H9 (cell line): ENCODE results near the gene ABHD15. TPM values are rescaled to one million over a fixed set of nuclear protein-coding genes. Genes with fewer than 3 reads are reported as not detected.
A peak's percentile ranks its signal among the peaks of the same experiment; 100 is the strongest.

Experiments
- DNase-seq: peaks from one replicate; pipeline ENCODE4 v3.0.0-alpha.2; 2017
- H2AFZ ChIP-seq: one replicate; pipeline ENCODE4 v1.6.1; 2013; ENCODE audit warnings: mild to moderate bottlenecking, low read length, control low read depth, moderate library complexity
- H2AK5ac ChIP-seq: 2 replicates; pipeline ENCODE4 v1.6.1; 2013; ENCODE audit warnings: low read length, control low read depth, mixed read lengths; ENCODE audit not compliant: insufficient read length
- H2BK120ac ChIP-seq: one replicate; pipeline ENCODE4 v1.6.1; 2013; ENCODE audit warnings: low read depth, mild to moderate bottlenecking, low read length, control low read depth, inconsistent platforms; ENCODE audit not compliant: poor library complexity, severe bottlenecking
- H2BK12ac ChIP-seq: 2 replicates; pipeline ENCODE4 v1.6.1; 2013; ENCODE audit warnings: low read length, control low read depth, mixed read lengths, low read depth; ENCODE audit not compliant: insufficient read length
- H2BK15ac ChIP-seq: 2 replicates; pipeline ENCODE4 v1.6.1; 2013; ENCODE audit warnings: low read depth, low read length, control low read depth
- H2BK20ac ChIP-seq: one replicate; pipeline ENCODE4 v1.6.1; 2013; ENCODE audit warnings: low read depth, mild to moderate bottlenecking, low read length, control low read depth, inconsistent platforms; ENCODE audit not compliant: poor library complexity, severe bottlenecking
- H2BK5ac ChIP-seq: 2 replicates; pipeline ENCODE4 v1.6.1; 2013; ENCODE audit warnings: low read length, control low read depth, mixed read lengths; ENCODE audit not compliant: insufficient read length
- H3K14ac ChIP-seq: 2 replicates; pipeline ENCODE4 v1.6.1; 2013; ENCODE audit warnings: low read length, control low read depth; ENCODE audit not compliant: insufficient read depth
- H3K18ac ChIP-seq: 2 replicates; pipeline ENCODE4 v1.6.1; 2013; ENCODE audit warnings: low read depth, mild to moderate bottlenecking, mixed read lengths, low read length, control low read depth; ENCODE audit not compliant: insufficient read length
- H3K23ac ChIP-seq: 2 replicates; pipeline ENCODE4 v1.6.1; 2013; ENCODE audit warnings: low read length, control low read depth, mixed read lengths, low read depth; ENCODE audit not compliant: insufficient read length
- H3K23me2 ChIP-seq: 2 replicates; pipeline ENCODE4 v1.6.1; 2013; ENCODE audit warnings: low read depth, mild to moderate bottlenecking, mixed read lengths, low read length, control low read depth; ENCODE audit not compliant: insufficient read length, poor library complexity, severe bottlenecking
- H3K27ac ChIP-seq: 2 replicates; pipeline ENCODE4 v1.5.1; 2013; ENCODE audit warnings: low read length, control low read depth, mixed read lengths, low read depth; ENCODE audit not compliant: insufficient read length
- H3K27me3 ChIP-seq: 2 replicates; pipeline ENCODE4 v1.6.1; 2013; ENCODE audit warnings: low read length, control low read depth, inconsistent platforms; ENCODE audit not compliant: insufficient read depth
- H3K4ac ChIP-seq: 2 replicates; pipeline ENCODE4 v1.6.1; 2013; ENCODE audit warnings: low read depth, mild to moderate bottlenecking, control low read depth, inconsistent platforms, low read length, moderate library complexity
- H3K4me1 ChIP-seq: 2 replicates; pipeline ENCODE4 v1.6.1; 2013; ENCODE audit warnings: low read length, control low read depth, inconsistent platforms; ENCODE audit not compliant: insufficient read depth
- H3K4me2 ChIP-seq: 2 replicates; pipeline ENCODE4 v1.6.1; 2013; ENCODE audit warnings: low read length, control low read depth, mixed read lengths; ENCODE audit not compliant: insufficient read length, insufficient read depth
- H3K56ac ChIP-seq: 2 replicates; pipeline ENCODE4 v1.6.1; 2013; ENCODE audit warnings: low read depth, mild to moderate bottlenecking, mixed read lengths, low read length, control low read depth; ENCODE audit not compliant: insufficient read length
- H3K79me1 ChIP-seq: 2 replicates; pipeline ENCODE4 v1.6.1; 2013; ENCODE audit warnings: low read depth, mild to moderate bottlenecking, moderate library complexity, low read length, control low read depth, inconsistent platforms; ENCODE audit not compliant: insufficient read depth, poor library complexity, severe bottlenecking
- H3K79me2 ChIP-seq: 2 replicates; pipeline ENCODE4 v1.6.1; 2013; ENCODE audit warnings: low read length, control low read depth, inconsistent platforms; ENCODE audit not compliant: insufficient read depth
- H3K9ac ChIP-seq: 2 replicates; pipeline ENCODE4 v1.6.1; 2013; ENCODE audit warnings: low read length, control low read depth, mixed read lengths; ENCODE audit not compliant: insufficient read length; ENCODE audit errors: extremely low read depth
- H3K9me3 ChIP-seq: one replicate; pipeline ENCODE4 v1.6.1; 2013; ENCODE audit warnings: low read depth, low read length, inconsistent platforms; ENCODE audit not compliant: control insufficient read depth
- H3T11ph ChIP-seq: one replicate; pipeline ENCODE4 v1.6.1; 2013; ENCODE audit warnings: mild to moderate bottlenecking, low read length, control low read depth, inconsistent platforms
- H4K20me1 ChIP-seq: one replicate; pipeline ENCODE4 v1.6.1; 2013; ENCODE audit not compliant: control insufficient read depth, insufficient read length, insufficient read depth
- H4K5ac ChIP-seq: 2 replicates; pipeline ENCODE4 v1.6.1; 2013; ENCODE audit warnings: low read depth, mild to moderate bottlenecking, mixed read lengths, low read length, control low read depth; ENCODE audit not compliant: insufficient read length
- H4K8ac ChIP-seq: replicated peaks from 2 replicates; pipeline ENCODE4 v1.6.1; 2013; ENCODE audit warnings: low read length, control low read depth, mixed read lengths, low read depth; ENCODE audit not compliant: insufficient read length
- H4K91ac ChIP-seq: 2 replicates; pipeline ENCODE4 v1.6.1; 2013; ENCODE audit warnings: low read depth, mild to moderate bottlenecking, moderate library complexity, mixed read lengths, low read length, control low read depth; ENCODE audit not compliant: insufficient read length
- H3K27ac Mint-ChIP-seq, 3 experiments: 2 replicates in 2 of 3; 3 replicates in 1 of 3; pipeline ENCODE4 v1.8.0; 2020 to 2021; ENCODE audit warnings: mixed read lengths in 3 of 3, mild to moderate bottlenecking in 1 of 3, moderate library complexity in 1 of 3
- H3K27me3 Mint-ChIP-seq: 2 replicates; pipeline ENCODE4 v1.8.0; 2021; ENCODE audit warnings: low read depth, mild to moderate bottlenecking, moderate library complexity, mixed read lengths
- H3K36me3 Mint-ChIP-seq, 3 experiments: 2 replicates in 2 of 3; 3 replicates in 1 of 3; pipeline ENCODE4 v1.8.0; 2020 to 2021; ENCODE audit warnings: low read depth in 3 of 3, mixed read lengths in 3 of 3; ENCODE audit not compliant: insufficient read depth in 1 of 3
- H3K4me1 Mint-ChIP-seq, 2 experiments: 2 replicates each; pipeline ENCODE4 v1.8.0; 2020; ENCODE audit warnings: mixed read lengths in 2 of 2
- H3K4me3 Mint-ChIP-seq, 2 experiments: 2 replicates in 1 of 2; 3 replicates in 1 of 2; pipeline ENCODE4 v1.8.0; 2020 to 2021; ENCODE audit warnings: mild to moderate bottlenecking in 2 of 2, mixed read lengths in 2 of 2, moderate library complexity in 1 of 2
- H3K9me3 Mint-ChIP-seq, 2 experiments: 2 replicates in 1 of 2; 3 replicates in 1 of 2; pipeline ENCODE4 v1.8.0; 2020; ENCODE audit warnings: mild to moderate bottlenecking in 2 of 2, mixed read lengths in 2 of 2, moderate library complexity in 1 of 2
- WGBS: extraction: QIAGEN DNeasy Blood & Tissue Kit; methylation state at CpG from one replicate; pipeline ENCODE4 v1.1.7; 2013; ENCODE audit warnings: missing lambda C conversion rate, low lambda C conversion rate, mixed read lengths; ENCODE audit not compliant: insufficient read length; ENCODE audit errors: extremely low coverage; 5-methylcytosine and 5-hydroxymethylcytosine counted together
- total RNA-seq: library from RNA; stranded (reverse); gene quantifications from 2 replicates; pipeline ENCODE4 v1.2.1, GENCODE V29; 2021
- TF ChIP-seq, protein P1 (sequence below): fragments of 200-600 bp; sonication (generic); conservative IDR thresholded peaks from 3 replicates; pipeline ENCODE4 v1.8.0; 2021; ENCODE audit warnings: antibody characterized with exemption, mild to moderate bottlenecking

The ABHD15 gene
- total RNA-seq, 1 experiment from 2014 or later, result 2.5 TPM

DNA sequence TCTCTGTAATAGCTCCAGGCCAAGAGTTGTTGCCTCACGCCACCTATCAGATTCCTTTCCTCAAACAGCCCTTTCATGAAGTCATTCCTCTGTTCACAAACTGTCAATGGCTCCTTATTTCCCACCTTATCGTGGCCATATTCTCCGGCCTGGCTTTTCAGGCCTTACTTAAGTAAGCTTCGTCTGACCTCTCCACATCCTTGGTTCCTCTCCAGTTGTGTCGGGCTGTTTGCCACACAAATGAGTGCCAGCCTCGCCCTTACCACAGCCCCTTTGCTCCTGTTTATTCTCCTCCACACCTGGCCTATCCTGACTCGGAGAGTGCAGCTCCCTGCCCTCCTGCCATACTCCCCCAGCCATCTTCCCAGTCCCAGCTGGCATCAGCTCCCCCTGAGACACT lies 3.7 kb upstream of the ABHD15 start:
- DNase-seq, result no peak
- no peak overlapping the region for H4K5ac ChIP-seq
- peaks cover 30% of the 10 kb centered on the region for H3K27me3 Mint-ChIP-seq
- no peaks in the 10 kb centered on the region for H3K79me1 ChIP-seq
- H3K14ac ChIP-seq, result no peak overlapping the region
- H3K27me3 ChIP-seq, result peaks cover 4% of the 10 kb centered on the region; the same call in 1 of the 2 replicates
- H4K91ac ChIP-seq, result no peak overlapping the region
- peaks cover 13 to 23% of the 10 kb centered on the region in 2 experiments for H3K4me1 Mint-ChIP-seq
- no peak overlapping the region for H3K27ac Mint-ChIP-seq
- H4K8ac ChIP-seq, result no peak overlapping the region
- peak overlapping the region in 1 of 2 experiments; percentile 66; a peak in 3 of 5 replicates for H3K4me3 Mint-ChIP-seq
- WGBS, result no CpG with 5 or more reads among the region's 7 CpGs
- H3K27ac ChIP-seq, result no peak overlapping the region
- H3T11ph ChIP-seq, result no peak overlapping the region
- no peak overlapping the region for H3K56ac ChIP-seq
- no peak overlapping the region for H3K23ac ChIP-seq
- no peak overlapping the region for H2BK20ac ChIP-seq
- H3K9me3 Mint-ChIP-seq, result no peaks in the 10 kb centered on the region; a peak in 1 of 5 replicates
- H2BK12ac ChIP-seq, result no peak overlapping the region
- no peak overlapping the region for H2BK15ac ChIP-seq
- no peak overlapping the region for H3K9ac ChIP-seq
- no peaks in the 10 kb centered on the region for H3K9me3 ChIP-seq
- H2AFZ ChIP-seq, result no peak overlapping the region
- no peaks in the 10 kb centered on the region for H3K4me1 ChIP-seq
- TF ChIP-seq, protein P1, sequence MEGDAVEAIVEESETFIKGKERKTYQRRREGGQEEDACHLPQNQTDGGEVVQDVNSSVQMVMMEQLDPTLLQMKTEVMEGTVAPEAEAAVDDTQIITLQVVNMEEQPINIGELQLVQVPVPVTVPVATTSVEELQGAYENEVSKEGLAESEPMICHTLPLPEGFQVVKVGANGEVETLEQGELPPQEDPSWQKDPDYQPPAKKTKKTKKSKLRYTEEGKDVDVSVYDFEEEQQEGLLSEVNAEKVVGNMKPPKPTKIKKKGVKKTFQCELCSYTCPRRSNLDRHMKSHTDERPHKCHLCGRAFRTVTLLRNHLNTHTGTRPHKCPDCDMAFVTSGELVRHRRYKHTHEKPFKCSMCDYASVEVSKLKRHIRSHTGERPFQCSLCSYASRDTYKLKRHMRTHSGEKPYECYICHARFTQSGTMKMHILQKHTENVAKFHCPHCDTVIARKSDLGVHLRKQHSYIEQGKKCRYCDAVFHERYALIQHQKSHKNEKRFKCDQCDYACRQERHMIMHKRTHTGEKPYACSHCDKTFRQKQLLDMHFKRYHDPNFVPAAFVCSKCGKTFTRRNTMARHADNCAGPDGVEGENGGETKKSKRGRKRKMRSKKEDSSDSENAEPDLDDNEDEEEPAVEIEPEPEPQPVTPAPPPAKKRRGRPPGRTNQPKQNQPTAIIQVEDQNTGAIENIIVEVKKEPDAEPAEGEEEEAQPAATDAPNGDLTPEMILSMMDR, result no peak
- no peaks in the 10 kb centered on the region for H3K79me2 ChIP-seq
- peaks cover 8 to 29% (median 25%) of the 10 kb centered on the region in 3 experiments; a peak in 6 of 7 replicates for H3K36me3 Mint-ChIP-seq
- no peak overlapping the region for H2BK120ac ChIP-seq
- H3K18ac ChIP-seq, result no peak overlapping the region
- no peaks in the 10 kb centered on the region for H4K20me1 ChIP-seq
- no peak overlapping the region for H3K4me2 ChIP-seq
- H3K23me2 ChIP-seq, result peaks cover 23% of the 10 kb centered on the region
- H3K4ac ChIP-seq, result no peak overlapping the region
- no peak overlapping the region for H2BK5ac ChIP-seq
- no peak overlapping the region for H2AK5ac ChIP-seq
